GM19397 (cell line): Measurements from ENCODE around the gene NAGLU.

Source experiments
- ATAC-seq: cut with Tn5 transposase; IDR thresholded peaks from one replicate; pipeline ENCODE4 v1.9.1; 2021; ENCODE audit warnings: mild to moderate bottlenecking, moderate library complexity; ENCODE audit not compliant: unreplicated experiment

Gene NAGLU

GRCh38 chr17:42563143-42563509 is 27.1 kb downstream of the NAGLU start:
- ATAC-seq = no peak

- no peak for ATAC-seq
Observed at GRCh38 chr17:42563543-42563942, 27.5 kb downstream of the NAGLU start.

- no peak for ATAC-seq
Observed at GRCh38 chr17:42563950-42564349, 27.9 kb downstream of the NAGLU start.

- ATAC-seq = no peak
Observed at GRCh38 chr17:42564815-42565522, 28.9 kb downstream of the NAGLU start.

- ATAC-seq = no peak
Observed at GRCh38 chr17:42565523-42566214, 29.6 kb downstream of the NAGLU start.

- ATAC-seq = peak; percentile 2
Observed at GRCh38 chr17:42566215-42566882, 30.3 kb downstream of the NAGLU start.

- ATAC-seq = peak; percentile 67
Observed at GRCh38 chr17:42566883-42567573, 31.0 kb downstream of the NAGLU start, which contains the start of gene MLX. TSS of gene MLX (plus strand) at chr17:42567100. CDS start at chr17:42567125, 25 bp downstream.

GRCh38 chr17:42568341-42569111 is 32.5 kb downstream of the NAGLU start:
- ATAC-seq = no peak

GRCh38 chr17:42571435-42572225 is 35.6 kb downstream of the NAGLU start:
- no peak for ATAC-seq

- no peak for ATAC-seq
Observed at GRCh38 chr17:42573095-42573494, 37.1 kb downstream of the NAGLU start.

- no peak for ATAC-seq
Observed at GRCh38 chr17:42574463-42574862, 38.4 kb downstream of the NAGLU start.

- ATAC-seq = no peak
Observed at GRCh38 chr17:42577140-42577531, 41.1 kb downstream of the NAGLU start.

- peak; percentile 60 for ATAC-seq
Observed at GRCh38 chr17:42577532-42578281, 41.7 kb downstream of the NAGLU start, which contains the start of gene PSMC3IP. TSS of gene PSMC3IP (minus strand) at chr17:42577729. CDS start at chr17:42577686, 43 bp downstream.

GRCh38 chr17:42578282-42578869 is 42.3 kb downstream of the NAGLU start:
- peak; percentile 51 for ATAC-seq

GRCh38 chr17:42579794-42580551 is 43.9 kb downstream of the NAGLU start:
- ATAC-seq = no peak

GRCh38 chr17:42581744-42582270 is 45.8 kb downstream of the NAGLU start:
- no peak for ATAC-seq

- no peak for ATAC-seq
Observed at GRCh38 chr17:42584880-42585279, 48.8 kb downstream of the NAGLU start.

- ATAC-seq = no peak
Observed at GRCh38 chr17:42585353-42585752, 49.3 kb downstream of the NAGLU start.
